Cardiac muscle cell (in vitro differentiated cells and primary cell): ENCODE data around the gene RNASE13. TPM values are rescaled to one million over a fixed set of nuclear protein-coding genes. Genes with fewer than 3 reads are reported as not detected.
A peak's percentile ranks its signal among the peaks of the same experiment; 100 is the strongest.
"Not testable (repeated sequence)": the region's sequence is repeated elsewhere in the genome, so short reads cannot be mapped to it uniquely, and the experiment has no call there.

ENCODE experiments used
- DNase-seq, 2 donors: peaks; one replicate each; pipeline versions ENCODE4 v3.0.0 to v3.0.0-alpha.2; 2010 to 2017; ENCODE audit warnings: low read depth in 1 of 2, low spot score in 1 of 2
- H3K27ac ChIP-seq: fragments of 200-600 bp; sonication (generic); 2 replicates; pipeline ENCODE4 v1.5.1; 2016
- H3K27me3 ChIP-seq: fragments of 200-600 bp; sonication (generic); 2 replicates; pipeline ENCODE4 v1.6.0; 2016; ENCODE audit warnings: control low read depth
- H3K36me3 ChIP-seq: fragments of 200-600 bp; sonication (generic); 2 replicates; pipeline ENCODE4 v1.5.1; 2016; ENCODE audit warnings: control low read depth
- H3K4me1 ChIP-seq: fragments of 200-600 bp; sonication (generic); 2 replicates; pipeline ENCODE4 v1.8.1; 2017; ENCODE audit warnings: low read depth, mild to moderate bottlenecking, mixed run types
- H3K4me3 ChIP-seq: fragments of 200-600 bp; sonication (generic); 2 replicates; pipeline ENCODE4 v1.5.1; 2016; ENCODE audit warnings: mild to moderate bottlenecking
- H3K9me3 ChIP-seq: fragments of 200-600 bp; sonication (generic); 2 replicates; pipeline ENCODE4 v1.5.1; 2017; ENCODE audit warnings: low read depth, mild to moderate bottlenecking, control low read depth
- polyA plus RNA-seq: library from polyadenylated mRNA; unstranded; fragments of >200 nt; fragmentation: Nextera tagmentation; extraction: Ambion mirVana; gene quantifications from 2 replicates; pipeline ENCODE4 v1.2.1, GENCODE V29; 2016
- total RNA-seq: library from RNA; depleted of rRNA; stranded (reverse); fragments of >200 nt; gene quantifications from 2 replicates; pipeline ENCODE4 v1.2.3, GENCODE V29; 2016
- TF ChIP-seq, protein P1 (sequence below): IDR thresholded peaks from 2 replicates; pipeline ENCODE4 v1.5.1; 2012; ENCODE audit warnings: low read depth, mild to moderate bottlenecking, low read length

Gene RNASE13
- total and polyA plus RNA-seq, 2 experiments from 2014 or later: not detected

DNA sequence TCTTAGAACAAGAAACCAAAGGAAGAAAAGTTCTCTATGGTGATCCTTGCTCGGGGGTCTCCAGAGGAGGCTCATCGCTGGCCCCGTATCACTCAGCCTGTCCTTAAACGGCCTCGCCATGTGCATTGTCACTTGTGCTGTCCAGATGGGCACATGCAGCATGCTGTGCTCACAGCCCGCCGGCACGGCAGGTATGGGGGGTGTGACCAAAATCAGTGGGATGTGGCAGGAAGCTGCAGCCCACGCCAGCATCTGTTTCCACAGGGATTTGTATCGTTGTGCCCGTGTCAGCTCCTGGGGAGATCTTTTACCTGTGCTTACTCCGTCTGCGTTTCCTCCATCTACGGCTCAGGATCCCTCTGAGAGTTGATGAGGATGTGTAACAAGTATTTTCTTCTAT is 38.1 kb downstream of the RNASE13 start:
- Histone ChIP-seq H3K4me1 (peaks cover 10% of the 10 kb centered on the region), H3K9me3 (no peaks in the 10 kb centered on the region), H3K36me3 (peaks cover 43% of the 10 kb centered on the region), H3K27me3 (no peaks in the 10 kb centered on the region), H3K4me3 (no peak overlapping the region), H3K27ac (no peak overlapping the region)
- TF ChIP-seq, protein P1, sequence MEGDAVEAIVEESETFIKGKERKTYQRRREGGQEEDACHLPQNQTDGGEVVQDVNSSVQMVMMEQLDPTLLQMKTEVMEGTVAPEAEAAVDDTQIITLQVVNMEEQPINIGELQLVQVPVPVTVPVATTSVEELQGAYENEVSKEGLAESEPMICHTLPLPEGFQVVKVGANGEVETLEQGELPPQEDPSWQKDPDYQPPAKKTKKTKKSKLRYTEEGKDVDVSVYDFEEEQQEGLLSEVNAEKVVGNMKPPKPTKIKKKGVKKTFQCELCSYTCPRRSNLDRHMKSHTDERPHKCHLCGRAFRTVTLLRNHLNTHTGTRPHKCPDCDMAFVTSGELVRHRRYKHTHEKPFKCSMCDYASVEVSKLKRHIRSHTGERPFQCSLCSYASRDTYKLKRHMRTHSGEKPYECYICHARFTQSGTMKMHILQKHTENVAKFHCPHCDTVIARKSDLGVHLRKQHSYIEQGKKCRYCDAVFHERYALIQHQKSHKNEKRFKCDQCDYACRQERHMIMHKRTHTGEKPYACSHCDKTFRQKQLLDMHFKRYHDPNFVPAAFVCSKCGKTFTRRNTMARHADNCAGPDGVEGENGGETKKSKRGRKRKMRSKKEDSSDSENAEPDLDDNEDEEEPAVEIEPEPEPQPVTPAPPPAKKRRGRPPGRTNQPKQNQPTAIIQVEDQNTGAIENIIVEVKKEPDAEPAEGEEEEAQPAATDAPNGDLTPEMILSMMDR: no peak
- DNase-seq: no peak

DNA sequence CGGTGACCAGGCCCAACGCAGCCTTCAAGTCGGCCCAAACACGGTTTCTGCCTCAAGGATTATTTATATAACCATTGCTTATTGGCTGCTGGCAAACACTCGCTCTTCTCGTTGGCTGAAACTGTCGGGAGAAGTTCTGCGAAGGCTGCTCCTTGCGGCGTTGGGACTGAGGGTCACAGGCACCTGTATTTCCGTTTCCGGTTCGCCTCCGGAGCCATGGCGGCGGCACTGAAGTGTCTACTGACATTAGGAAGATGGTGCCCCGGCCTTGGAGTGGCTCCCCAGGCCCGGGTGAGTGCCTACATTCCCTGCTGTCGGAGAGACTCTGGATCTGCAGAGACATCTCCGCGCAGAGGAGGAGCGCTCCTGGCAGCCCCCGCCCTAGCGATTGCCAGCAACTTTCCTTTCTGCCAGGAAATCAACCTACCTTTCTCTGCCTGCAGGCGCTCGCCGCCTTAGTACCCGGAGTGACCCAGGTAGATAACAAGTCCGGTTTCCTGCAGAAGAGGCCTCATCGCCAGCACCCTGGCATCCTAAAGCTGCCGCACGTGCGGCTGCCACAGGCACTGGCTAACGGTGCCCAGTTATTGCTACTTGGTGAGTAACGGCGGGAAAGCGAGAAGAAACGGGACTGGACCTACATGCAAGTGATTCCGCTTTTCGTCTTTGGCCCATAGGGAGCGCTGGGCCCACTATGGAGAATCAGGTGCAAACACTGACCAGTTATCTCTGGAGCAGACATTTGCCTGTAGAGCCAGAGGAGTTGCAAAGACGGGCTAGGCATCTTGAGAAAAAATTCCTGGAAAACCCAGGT is 44.6 kb downstream of the RNASE13 start, which contains the start of gene METTL17:
TSS of gene METTL17 (plus strand) at position 194 of the 814 bp plus-strand sequence. CDS start at position 217, 23 bp downstream.
- TF ChIP-seq, protein P1: peak; percentile 37
- H3K27ac ChIP-seq: peak within 1 kb of the TSS; percentile 87

DNA sequence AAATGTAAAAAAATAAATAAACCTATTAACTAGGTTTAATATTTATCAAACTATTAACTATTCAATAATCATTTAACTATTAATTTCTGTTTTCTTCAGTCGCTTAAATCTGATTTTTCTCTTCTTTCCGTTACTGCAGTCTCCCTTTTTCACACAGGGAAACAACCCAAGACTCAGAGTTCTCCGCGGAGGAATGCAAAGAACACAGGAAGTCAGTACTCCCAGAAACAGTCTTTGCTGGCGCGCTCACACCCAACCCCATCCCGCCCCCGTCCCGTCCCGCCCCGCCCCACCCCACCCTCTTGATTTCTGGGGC is 45.2 kb downstream of the RNASE13 start:
- TF ChIP-seq, protein P1: no peak
- Histone ChIP-seq H3K9me3 (no peaks in the 10 kb centered on the region), H3K27me3 (no peaks in the 10 kb centered on the region), H3K27ac (peak overlapping the region; percentile 87), H3K4me1 (peaks cover 7% of the 10 kb centered on the region), H3K4me3 (peak overlapping the region; percentile 24), H3K36me3 (peaks cover 19% of the 10 kb centered on the region)
- DNase-seq: no peak

More for the DNA sequence above, 44.6 kb downstream of the RNASE13 start, which contains the start of gene METTL17:
- Histone ChIP-seq H3K4me1 (peaks cover 7% of the 10 kb centered on the region), H3K4me3 (peak within 1 kb of the TSS; percentile 58), H3K9me3 (no peaks in the 10 kb centered on the region), H3K27me3 (no peaks in the 10 kb centered on the region), H3K36me3 (peaks cover 24% of the 10 kb centered on the region)
- DNase-seq: peak; percentile 97 to 99

DNA sequence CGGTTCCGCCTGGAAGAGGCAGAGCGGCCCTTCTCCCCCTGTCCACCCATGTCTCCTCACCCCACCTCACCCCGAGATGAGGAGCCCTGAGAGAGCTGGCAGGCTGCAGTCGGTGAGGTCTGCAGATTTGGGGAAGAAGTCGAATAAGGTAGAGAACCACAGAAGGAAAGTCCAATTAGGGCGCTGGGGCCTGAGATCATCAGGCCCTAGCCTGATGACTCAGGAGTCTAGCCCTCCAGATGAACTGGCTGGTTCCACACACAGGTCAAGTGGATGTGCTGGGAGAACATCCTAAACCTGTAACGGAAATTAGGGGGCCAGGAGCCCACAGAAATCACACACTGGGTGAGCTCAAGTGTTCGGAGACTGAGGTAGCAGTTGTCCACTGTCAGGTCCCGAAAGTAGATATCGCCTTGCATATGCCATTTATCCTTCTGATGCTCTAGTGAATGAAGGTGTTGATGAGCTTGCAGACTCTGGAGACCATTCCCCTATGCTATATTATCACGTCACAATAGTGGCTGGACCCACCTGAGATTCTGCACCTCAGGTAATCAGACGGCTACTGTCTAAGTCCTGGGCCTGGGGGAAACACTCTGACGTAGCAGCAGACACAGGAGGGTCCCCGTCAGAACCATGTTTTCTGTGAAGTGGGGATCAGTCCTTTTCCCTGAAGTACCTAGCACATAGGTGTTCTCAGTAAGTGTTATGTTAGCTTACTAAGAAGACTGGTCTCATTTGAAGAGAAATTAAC is 45.7 kb downstream of the RNASE13 start:
- Histone ChIP-seq H3K4me1 (peaks cover 7% of the 10 kb centered on the region), H3K9me3 (no peaks in the 10 kb centered on the region), H3K27me3 (peaks cover 3% of the 10 kb centered on the region), H3K27ac (peak overlapping the region; percentile 87), H3K4me3 (peak overlapping the region; percentile 24), H3K36me3 (peaks cover 14% of the 10 kb centered on the region)
- TF ChIP-seq, protein P1: no peak
- no peak for DNase-seq

DNA sequence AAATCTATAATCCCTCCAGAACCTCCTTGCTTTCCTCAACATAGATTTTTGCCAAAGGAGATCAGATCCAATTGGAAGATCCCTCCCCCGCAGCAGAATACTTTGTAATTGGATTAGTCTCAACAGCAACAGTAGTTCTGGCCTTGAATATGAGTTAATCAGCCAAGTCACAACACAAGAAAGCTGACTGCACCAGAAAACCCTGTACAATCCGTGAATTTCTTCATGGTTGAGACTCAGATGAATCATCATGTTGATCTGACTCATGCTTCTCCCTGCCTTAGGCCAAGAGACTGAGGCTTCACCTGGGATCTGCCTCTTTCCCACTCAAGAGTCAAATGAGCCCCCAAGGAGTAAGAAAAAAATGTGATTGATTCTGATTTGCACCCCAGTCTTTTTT is 47.8 kb downstream of the RNASE13 start:
- H3K4me3 ChIP-seq: no peak overlapping the region
- peaks cover 14% of the 10 kb centered on the region for H3K27me3 ChIP-seq
- no peaks in the 10 kb centered on the region for H3K9me3 ChIP-seq
- no peaks in the 10 kb centered on the region for H3K36me3 ChIP-seq
- peak in 1 of 2 donors; percentile 94 for DNase-seq
- H3K4me1 ChIP-seq: peaks cover 7% of the 10 kb centered on the region
- TF ChIP-seq, protein P1: no peak
- H3K27ac ChIP-seq: no peak overlapping the region

DNA sequence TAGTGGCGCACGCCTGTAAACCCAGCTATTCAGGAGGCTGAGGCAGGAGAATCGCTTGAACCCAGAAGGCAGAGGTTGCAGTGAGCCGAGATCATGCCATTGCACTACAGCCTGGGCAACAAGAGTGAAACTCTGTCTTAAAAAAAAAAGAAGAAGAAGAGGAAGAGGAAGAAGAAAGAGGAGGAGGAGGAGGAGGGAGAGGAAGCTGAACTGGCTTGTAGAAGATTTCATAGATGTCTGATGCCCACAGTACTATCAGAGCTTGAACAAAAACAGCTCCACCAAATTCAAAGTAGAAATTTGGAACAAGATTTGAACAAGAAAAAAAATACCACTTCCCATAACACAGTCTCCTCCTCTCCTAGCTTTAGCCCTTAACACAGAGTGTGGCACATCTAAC is 49.0 kb downstream of the RNASE13 start:
- peaks cover 14% of the 10 kb centered on the region for H3K27me3 ChIP-seq
- not testable (repeated sequence) for DNase-seq, H3K36me3 ChIP-seq

More for the DNA sequence above, 49.0 kb downstream of the RNASE13 start:
- not testable (repeated sequence) for H3K9me3 ChIP-seq, H3K4me3 ChIP-seq, H3K4me1 ChIP-seq, H3K27ac ChIP-seq
